C4-2B (cell line): ENCODE results near the gene FUT6.
A peak's percentile ranks its signal among the peaks of the same experiment; 100 is the strongest.
"Not testable (repeated sequence)": the region's sequence is repeated elsewhere in the genome, so short reads cannot be mapped to it uniquely, and the experiment has no call there.

Experiments
- H3K27ac ChIP-seq: fragments of 450-650 bp; 2 replicates; pipeline ENCODE4 v1.5.1; 2017
- CTCF ChIP-seq: fragments of 450-650 bp; conservative IDR thresholded peaks from 2 replicates; pipeline ENCODE4 v1.5.1; 2017; ENCODE audit warnings: mild to moderate bottlenecking
- ZFX ChIP-seq: fragments of 450-650 bp; IDR thresholded peaks from 2 replicates; pipeline ENCODE4 v1.6.1; 2017

FUT6 gene

GRCh38 chr19:5864725-5865486, 25.4 kb upstream of the FUT6 start:
- H3K27ac ChIP-seq = no peak overlapping the region
- TF ChIP-seq CTCF = no peak

- TF ChIP-seq CTCF (no peak), ZFX (no peak)
- no peak overlapping the region for H3K27ac ChIP-seq
Observed at GRCh38 chr19:5864013-5864720, 24.7 kb upstream of the FUT6 start.

- TF ChIP-seq CTCF (no peak), ZFX (no peak)
- no peak overlapping the region for H3K27ac ChIP-seq
Observed at GRCh38 chr19:5863030-5863665, 23.6 kb upstream of the FUT6 start.

- no peak for TF ChIP-seq ZFX
- no peak for TF ChIP-seq CTCF
Observed at GRCh38 chr19:5857203-5858081, 17.9 kb upstream of the FUT6 start.

GRCh38 chr19:5855151-5855550, 15.6 kb upstream of the FUT6 start:
- not testable (repeated sequence) for H3K27ac ChIP-seq

More at GRCh38 chr19:5857203-5858081, 17.9 kb upstream of the FUT6 start:
- no peak overlapping the region for H3K27ac ChIP-seq

- H3K27ac ChIP-seq = not testable (repeated sequence)
Observed at GRCh38 chr19:5854121-5854520, 14.6 kb upstream of the FUT6 start.

GRCh38 chr19:5851302-5851701, 11.8 kb upstream of the FUT6 start, which contains the start of gene FUT3:
FUT3 (minus strand) TSS chr19:5851449.
- no peak for TF ChIP-seq CTCF
- TF ChIP-seq ZFX = no peak
- peak within 1 kb of the TSS; percentile 11 for H3K27ac ChIP-seq
